SIG-M5 treated with dmso at 0.1 percent for 504 hours (cell line): ENCODE measurements around the gene TFF3.

ENCODE experiments used
- DNase-seq: peaks from one replicate; lab custom pipeline; 2025; ENCODE audit not compliant: unreplicated experiment; lab: John Stamatoyannopoulos, UW

TFF3 gene, protein sequence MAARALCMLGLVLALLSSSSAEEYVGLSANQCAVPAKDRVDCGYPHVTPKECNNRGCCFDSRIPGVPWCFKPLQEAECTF

DNA sequence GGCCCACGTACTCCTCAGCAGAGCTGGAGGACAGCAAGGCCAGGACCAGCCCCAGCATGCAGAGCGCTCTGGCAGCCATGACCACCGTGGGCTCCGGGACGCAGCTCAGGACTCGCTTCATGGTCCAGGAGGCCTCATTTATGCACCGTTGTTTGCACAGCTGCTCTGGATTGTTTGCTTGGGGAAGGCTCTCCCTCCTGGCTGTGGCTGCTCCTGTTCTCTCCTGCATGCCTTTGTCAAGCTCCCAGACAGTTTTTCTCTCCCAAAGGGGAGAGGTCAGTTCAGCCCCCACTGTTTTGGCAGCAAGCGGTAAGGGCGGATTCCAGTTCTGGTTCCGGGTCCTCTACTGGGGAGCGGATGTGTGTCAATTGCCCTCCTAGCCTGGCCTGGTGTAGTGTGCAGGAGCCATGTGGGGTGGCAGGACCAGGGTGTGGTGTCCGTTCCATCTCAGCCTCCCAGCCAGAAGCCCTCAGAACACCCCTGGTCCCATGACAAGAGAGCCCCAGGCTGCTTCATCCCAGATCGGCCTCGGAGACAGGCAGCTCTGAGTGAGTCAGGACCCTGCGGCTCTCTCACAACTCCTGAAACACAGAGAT is at the start of gene TFF3:
Gene TFF3 (minus strand): TSS at position 114 of the 596 bp plus-strand sequence. CDS start 35 bp downstream, at position 79.
- peak; percentile 9 for DNase-seq

- peak; percentile 41 for DNase-seq
Measured at GRCh38 chr21:42364304-42364865, 49.2 kb upstream of the TFF3 start.

DNA sequence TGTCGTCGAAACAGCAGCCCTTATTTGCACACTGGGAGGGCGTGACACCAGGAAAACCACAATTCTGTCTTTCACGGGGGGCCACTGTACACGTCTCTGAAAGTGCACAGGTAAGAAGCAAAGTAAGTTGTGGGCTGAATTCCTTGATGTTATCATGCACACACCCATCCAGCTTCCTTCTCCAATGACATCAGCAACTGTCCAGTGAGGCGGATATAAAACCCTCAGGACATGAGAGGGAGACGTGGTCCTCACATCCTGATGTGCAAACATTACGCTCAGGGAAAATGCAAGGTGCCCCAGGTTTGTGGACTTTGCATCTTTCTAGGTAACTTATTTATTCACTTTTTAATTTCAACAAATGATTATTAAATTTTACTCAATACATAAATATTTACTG is 48.1 kb upstream of the TFF3 start:
- peak; percentile 53 for DNase-seq

GRCh38 chr21:42362700-42363099 is 47.5 kb upstream of the TFF3 start:
- DNase-seq: no peak

GRCh38 chr21:42362198-42362597 is 47.0 kb upstream of the TFF3 start:
- DNase-seq: no peak

DNA sequence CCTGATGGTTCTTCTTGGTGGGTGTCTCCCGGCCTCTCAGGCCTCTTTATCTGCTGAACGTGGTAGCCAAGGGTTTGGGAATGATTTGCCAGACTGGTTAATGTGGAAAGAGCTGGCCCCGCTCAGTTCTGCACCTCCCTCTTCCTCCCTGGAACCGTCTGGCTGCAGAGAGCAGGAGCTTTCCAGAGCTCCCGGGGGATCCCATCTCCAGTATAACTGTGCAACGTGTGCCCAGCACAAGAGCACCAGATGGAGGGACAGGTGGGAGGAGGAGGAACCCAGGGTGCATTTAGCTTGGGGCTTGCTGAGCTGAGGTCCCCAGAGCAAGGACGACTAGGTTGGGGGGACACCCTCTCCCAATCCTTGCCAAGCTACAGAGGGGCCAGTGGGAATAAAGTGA is 46.1 kb upstream of the TFF3 start:
- DNase-seq: no peak

DNA sequence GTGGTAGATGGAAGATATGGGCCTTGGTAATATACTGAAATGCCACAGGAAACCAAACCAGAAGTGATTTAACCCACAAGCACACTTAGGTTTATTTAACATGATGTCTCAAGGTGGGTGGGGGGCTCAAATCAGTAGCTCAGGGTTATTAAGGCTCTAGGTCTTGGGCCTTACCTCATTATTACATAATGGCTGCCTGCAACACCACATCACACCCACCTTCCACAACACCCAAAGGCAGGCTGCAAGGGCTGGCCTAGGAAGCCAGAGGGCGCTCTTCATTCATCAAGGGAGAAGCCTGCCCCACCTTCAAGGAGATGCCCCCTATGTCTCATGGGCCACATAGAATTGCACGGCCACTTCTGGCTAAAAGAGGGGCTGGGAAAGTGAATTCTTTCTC is 45.1 kb upstream of the TFF3 start:
- DNase-seq: no peak

GRCh38 chr21:42358937-42359336 is 43.7 kb upstream of the TFF3 start:
- no peak for DNase-seq

GRCh38 chr21:42358261-42358660 is 43.1 kb upstream of the TFF3 start:
- no peak for DNase-seq

DNA sequence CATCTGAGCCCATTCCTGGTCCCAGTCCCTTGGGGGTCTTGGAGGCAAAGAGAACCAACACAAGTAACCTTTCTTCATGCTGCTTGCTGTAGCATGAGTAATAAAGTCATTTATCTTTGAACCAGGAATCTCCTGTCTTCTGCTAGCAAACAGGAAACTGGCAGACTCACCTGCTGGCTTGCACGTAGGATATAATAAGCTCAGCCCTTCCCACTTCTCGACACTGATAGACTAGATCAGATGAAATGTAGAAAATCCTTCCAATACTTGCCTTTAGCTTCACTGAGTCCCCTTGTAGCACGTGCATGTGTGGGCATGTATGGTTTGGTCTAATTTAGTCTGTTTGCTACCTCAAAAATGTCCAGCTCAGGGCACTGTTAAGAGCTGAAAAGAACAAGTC is 42.1 kb upstream of the TFF3 start:
- DNase-seq: no peak

- no peak for DNase-seq
Measured at GRCh38 chr21:42356650-42357049, 41.4 kb upstream of the TFF3 start.

DNA sequence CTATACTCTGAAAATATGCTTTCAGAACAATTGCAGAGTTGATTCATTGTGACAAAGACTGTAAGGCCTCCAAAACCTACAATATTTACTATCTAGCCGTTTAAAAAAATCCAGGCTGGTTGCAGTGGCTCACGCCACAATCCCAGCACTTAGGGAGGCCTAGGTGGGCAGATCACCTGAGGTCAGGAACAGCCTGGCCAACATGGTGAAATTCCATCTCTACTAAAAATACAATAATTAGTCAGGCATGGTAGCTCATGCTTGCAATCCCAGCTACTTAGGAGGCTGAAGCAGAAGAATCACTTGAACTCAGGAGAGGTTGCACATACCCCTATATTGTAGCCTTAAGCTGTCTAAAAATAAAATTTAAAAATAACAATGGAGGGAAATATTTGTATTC is 40.8 kb upstream of the TFF3 start:
- no peak for DNase-seq

DNA sequence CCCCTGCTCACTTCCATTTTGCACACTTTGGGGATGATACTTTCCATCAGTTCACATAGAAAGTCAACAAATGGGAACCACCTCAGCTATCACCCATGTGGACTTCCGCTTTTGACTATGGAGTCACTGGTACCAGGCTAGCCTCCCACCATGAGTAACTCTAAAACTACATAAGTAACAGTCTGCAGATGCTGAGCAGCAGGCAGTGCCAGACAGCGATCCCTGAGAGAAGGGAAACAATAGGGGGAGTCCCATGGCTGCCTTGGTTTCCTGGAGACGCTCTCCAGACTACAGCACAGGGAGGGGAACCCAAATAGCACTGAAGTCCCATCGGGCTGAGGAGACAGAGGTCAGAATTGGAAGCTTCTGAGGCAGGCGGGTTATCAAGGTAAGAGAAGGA is 38.4 kb upstream of the TFF3 start:
- no peak for DNase-seq

GRCh38 chr21:42352441-42353095 is 37.4 kb upstream of the TFF3 start:
- no peak for DNase-seq

GRCh38 chr21:42351626-42352440 is 36.6 kb upstream of the TFF3 start:
- no peak for DNase-seq

- DNase-seq: no peak
Measured at GRCh38 chr21:42350927-42351426, 35.8 kb upstream of the TFF3 start, which contains the start of gene TFF2. Gene TFF2, minus strand, starts transcription at chr21:42350994. Its CDS starts 37 bp downstream, at chr21:42350957.

GRCh38 chr21:42350318-42350910 is 35.2 kb upstream of the TFF3 start:
- no peak for DNase-seq

- DNase-seq: no peak
Measured at GRCh38 chr21:42349420-42350317, 34.5 kb upstream of the TFF3 start.

GRCh38 chr21:42348762-42349161 is 33.6 kb upstream of the TFF3 start:
- no peak for DNase-seq
